ENCODE data around the gene OSBPL2.

DNA sequence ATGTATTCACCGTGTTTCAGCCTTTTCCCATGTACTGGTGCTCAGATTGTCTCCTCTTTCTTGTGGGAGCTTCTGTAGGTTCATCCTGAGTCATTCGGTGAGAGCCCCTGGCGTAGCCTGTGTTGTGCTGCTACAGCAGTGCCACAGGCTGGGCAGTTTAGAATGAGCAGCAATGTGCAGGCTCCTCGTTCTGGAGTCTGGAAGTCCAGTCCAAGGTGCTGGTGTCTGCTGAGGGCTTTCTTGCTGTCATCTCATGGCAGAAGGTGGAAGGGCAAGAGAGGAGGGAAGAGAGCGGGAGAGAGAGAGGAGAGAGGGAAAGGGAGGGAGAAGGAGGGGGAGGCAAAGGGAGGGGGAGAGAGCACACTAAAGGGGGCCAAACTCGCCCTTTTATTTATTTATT lies 15.1 kb downstream of the OSBPL2 start:
- no peak for TF ChIP-seq EZH2 (IDR thresholded peaks at IDR 0.05; ENCODE audit: borderline replicate concordance, insufficient read depth, low read depth, low read length, poor library complexity, severe bottlenecking)
- TF ChIP-seq, protein P1, sequence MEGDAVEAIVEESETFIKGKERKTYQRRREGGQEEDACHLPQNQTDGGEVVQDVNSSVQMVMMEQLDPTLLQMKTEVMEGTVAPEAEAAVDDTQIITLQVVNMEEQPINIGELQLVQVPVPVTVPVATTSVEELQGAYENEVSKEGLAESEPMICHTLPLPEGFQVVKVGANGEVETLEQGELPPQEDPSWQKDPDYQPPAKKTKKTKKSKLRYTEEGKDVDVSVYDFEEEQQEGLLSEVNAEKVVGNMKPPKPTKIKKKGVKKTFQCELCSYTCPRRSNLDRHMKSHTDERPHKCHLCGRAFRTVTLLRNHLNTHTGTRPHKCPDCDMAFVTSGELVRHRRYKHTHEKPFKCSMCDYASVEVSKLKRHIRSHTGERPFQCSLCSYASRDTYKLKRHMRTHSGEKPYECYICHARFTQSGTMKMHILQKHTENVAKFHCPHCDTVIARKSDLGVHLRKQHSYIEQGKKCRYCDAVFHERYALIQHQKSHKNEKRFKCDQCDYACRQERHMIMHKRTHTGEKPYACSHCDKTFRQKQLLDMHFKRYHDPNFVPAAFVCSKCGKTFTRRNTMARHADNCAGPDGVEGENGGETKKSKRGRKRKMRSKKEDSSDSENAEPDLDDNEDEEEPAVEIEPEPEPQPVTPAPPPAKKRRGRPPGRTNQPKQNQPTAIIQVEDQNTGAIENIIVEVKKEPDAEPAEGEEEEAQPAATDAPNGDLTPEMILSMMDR (IDR thresholded peaks at IDR 0.05), result no peak
